DND-41 (cell line): ENCODE measurements around the gene PHLPP1.

Experiments
- ATAC-seq: fragments of 200-7000 bp; cut with Tn5 transposase; 3 replicates; pipeline ENCODE4 v1.9.1; 2021; ENCODE audit warnings: low read depth; ENCODE audit not compliant: insufficient read depth
- DNase-seq: peaks from one replicate; pipeline ENCODE4 v3.0.0-alpha.2; 2020
- H2AFZ ChIP-seq: 2 replicates; pipeline ENCODE4 v1.6.0; 2012; ENCODE audit warnings: low read depth, low read length
- H3K27ac ChIP-seq: 2 replicates; pipeline ENCODE4 v1.5.1; 2012; ENCODE audit warnings: low read length, inconsistent platforms
- H3K27me3 ChIP-seq: fragments of 200-600 bp; sonication (generic); 2 replicates; pipeline ENCODE4 v1.6.0; 2012; ENCODE audit warnings: low read length, mild to moderate bottlenecking, inconsistent platforms; ENCODE audit not compliant: insufficient read depth, poor library complexity
- H3K36me3 ChIP-seq: 2 replicates; pipeline ENCODE4 v1.5.1; 2012; ENCODE audit warnings: low read length, inconsistent platforms; ENCODE audit not compliant: insufficient read depth
- H3K4me1 ChIP-seq: 2 replicates; pipeline ENCODE4 v1.5.1; 2012; ENCODE audit warnings: mild to moderate bottlenecking, low read length; ENCODE audit not compliant: insufficient read depth
- H3K4me2 ChIP-seq: 2 replicates; pipeline ENCODE4 v1.6.0; 2012; ENCODE audit warnings: mild to moderate bottlenecking, moderate library complexity, low read length, inconsistent platforms; ENCODE audit not compliant: insufficient read depth
- H3K4me3 ChIP-seq, 2 experiments: fragments of 200-600 bp in 1 of 2; shearing (Covaris generic) in 1 of 2; 2 replicates each; pipeline ENCODE4 v1.5.1; 2012 to 2016; ENCODE audit warnings: inconsistent platforms in 2 of 2, low read length in 2 of 2, mild to moderate bottlenecking in 2 of 2, low read depth in 1 of 2, moderate library complexity in 1 of 2
- H3K79me2 ChIP-seq: 2 replicates; pipeline ENCODE4 v1.6.0; 2012; ENCODE audit warnings: low read length, inconsistent platforms; ENCODE audit not compliant: insufficient read depth
- H3K9ac ChIP-seq: 2 replicates; pipeline ENCODE4 v1.6.0; 2012; ENCODE audit warnings: low read depth, mild to moderate bottlenecking, inconsistent platforms, low read length, moderate library complexity
- H3K9me3 ChIP-seq: 2 replicates; pipeline ENCODE4 v1.5.1; 2012; ENCODE audit warnings: low read length, moderate library complexity, mild to moderate bottlenecking, inconsistent platforms; ENCODE audit not compliant: insufficient read depth, severe bottlenecking
- H4K20me1 ChIP-seq: 2 replicates; pipeline ENCODE4 v1.6.0; 2012; ENCODE audit warnings: low read length; ENCODE audit not compliant: insufficient read depth
- EZH2 ChIP-seq: IDR thresholded peaks from 3 replicates; pipeline ENCODE4 v1.6.1; 2012; ENCODE audit warnings: borderline replicate concordance, low read depth, mild to moderate bottlenecking, moderate library complexity, low read length, inconsistent platforms; ENCODE audit not compliant: severe bottlenecking
- TF ChIP-seq, protein P1 (sequence below): IDR thresholded peaks from 2 replicates; pipeline ENCODE4 v1.5.1; 2012; ENCODE audit warnings: borderline replicate concordance, low read length, moderate library complexity, mild to moderate bottlenecking; ENCODE audit not compliant: poor library complexity, severe bottlenecking; ENCODE audit errors: extremely low read depth

Gene PHLPP1

DNA sequence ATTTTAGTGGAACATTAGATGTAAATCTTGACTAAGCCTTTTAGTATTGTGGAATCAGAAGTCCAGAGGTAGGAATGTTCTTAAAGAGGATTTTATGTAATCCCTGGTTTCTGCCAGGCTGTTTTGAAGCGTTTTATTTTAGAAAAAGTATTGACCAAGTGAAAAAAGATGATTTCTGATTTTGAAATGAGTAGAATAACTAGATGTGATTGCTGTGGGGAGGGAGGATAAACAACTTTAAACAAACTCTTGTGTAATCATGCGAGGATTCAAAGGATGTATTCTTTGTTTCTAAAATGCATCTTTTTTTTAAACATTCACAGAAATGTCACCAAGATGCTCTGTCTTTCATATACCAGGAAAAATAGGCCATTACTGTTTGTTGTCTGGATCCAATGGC lies 53.9 kb downstream of the PHLPP1 start:
- H3K79me2 ChIP-seq = no peaks in the 10 kb centered on the region
- no peak overlapping the region for H3K27ac ChIP-seq
- H3K36me3 ChIP-seq = no peaks in the 10 kb centered on the region
- DNase-seq (no peak), ATAC-seq (no peak)
- H3K9ac ChIP-seq = no peak overlapping the region
- peaks cover 7% of the 10 kb centered on the region; the same call in 1 of the 2 replicates for H4K20me1 ChIP-seq
- no peaks in the 10 kb centered on the region for H3K9me3 ChIP-seq
- no peaks in the 10 kb centered on the region for H3K27me3 ChIP-seq
- no peak overlapping the region for H3K4me3 ChIP-seq
- no peak overlapping the region for H3K4me2 ChIP-seq
- no peaks in the 10 kb centered on the region for H3K4me1 ChIP-seq
- TF ChIP-seq, protein P1, sequence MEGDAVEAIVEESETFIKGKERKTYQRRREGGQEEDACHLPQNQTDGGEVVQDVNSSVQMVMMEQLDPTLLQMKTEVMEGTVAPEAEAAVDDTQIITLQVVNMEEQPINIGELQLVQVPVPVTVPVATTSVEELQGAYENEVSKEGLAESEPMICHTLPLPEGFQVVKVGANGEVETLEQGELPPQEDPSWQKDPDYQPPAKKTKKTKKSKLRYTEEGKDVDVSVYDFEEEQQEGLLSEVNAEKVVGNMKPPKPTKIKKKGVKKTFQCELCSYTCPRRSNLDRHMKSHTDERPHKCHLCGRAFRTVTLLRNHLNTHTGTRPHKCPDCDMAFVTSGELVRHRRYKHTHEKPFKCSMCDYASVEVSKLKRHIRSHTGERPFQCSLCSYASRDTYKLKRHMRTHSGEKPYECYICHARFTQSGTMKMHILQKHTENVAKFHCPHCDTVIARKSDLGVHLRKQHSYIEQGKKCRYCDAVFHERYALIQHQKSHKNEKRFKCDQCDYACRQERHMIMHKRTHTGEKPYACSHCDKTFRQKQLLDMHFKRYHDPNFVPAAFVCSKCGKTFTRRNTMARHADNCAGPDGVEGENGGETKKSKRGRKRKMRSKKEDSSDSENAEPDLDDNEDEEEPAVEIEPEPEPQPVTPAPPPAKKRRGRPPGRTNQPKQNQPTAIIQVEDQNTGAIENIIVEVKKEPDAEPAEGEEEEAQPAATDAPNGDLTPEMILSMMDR = no peak
- no peak for TF ChIP-seq EZH2
- H2AFZ ChIP-seq = no peak overlapping the region

DNA sequence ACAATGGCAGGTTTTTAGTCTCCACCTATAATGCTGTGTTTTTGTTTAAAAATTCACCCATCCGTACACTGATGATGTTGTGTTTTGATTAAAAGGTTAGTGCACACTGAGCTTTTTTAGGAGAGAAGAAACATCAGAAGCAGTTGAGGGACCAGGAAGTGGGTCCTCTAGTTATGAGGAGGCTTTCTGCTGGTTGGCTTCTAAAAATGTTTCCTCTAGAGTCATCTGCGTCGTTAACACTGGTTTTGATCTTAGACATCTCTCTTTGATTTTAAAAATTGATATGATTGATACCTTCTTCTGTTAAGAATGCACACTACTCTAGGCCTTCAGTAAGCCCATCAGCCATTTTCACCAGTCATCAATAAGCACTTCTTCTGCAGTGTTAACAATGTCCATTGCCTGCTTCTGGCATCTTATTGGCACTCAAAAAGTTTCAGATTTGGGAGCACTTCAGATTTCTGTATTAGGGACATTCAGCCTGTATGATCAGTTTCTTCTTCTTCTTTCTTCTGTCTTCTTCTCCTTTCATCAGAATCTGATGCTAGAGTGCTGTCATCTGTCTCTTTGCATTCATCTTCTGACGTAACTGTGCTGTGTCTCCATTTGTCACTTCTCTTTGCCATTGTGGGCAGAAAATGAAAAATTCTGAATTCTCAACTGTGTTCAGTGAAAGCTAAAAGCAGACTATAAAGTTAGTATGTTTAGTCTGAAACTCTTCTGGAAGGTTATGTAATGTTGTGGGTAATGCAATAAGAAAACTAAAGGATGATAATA lies 56.3 kb downstream of the PHLPP1 start:
- no peak overlapping the region for H2AFZ ChIP-seq

GRCh38 chr18:62772860-62773584 lies 57.7 kb downstream of the PHLPP1 start:
- Histone ChIP-seq H3K9ac (no peak overlapping the region), H3K4me3 (no peak overlapping the region), H3K9me3 (no peaks in the 10 kb centered on the region), H3K79me2 (no peaks in the 10 kb centered on the region), H2AFZ (no peak overlapping the region), H3K36me3 (no peaks in the 10 kb centered on the region), H3K4me2 (no peak overlapping the region), H3K27ac (no peak overlapping the region), H3K27me3 (no peaks in the 10 kb centered on the region), H3K4me1 (no peaks in the 10 kb centered on the region), H4K20me1 (0 out of 2 replicates have a peak, but pooled peaks cover 7% of the 10 kb centered on the region)
- no peak for TF ChIP-seq EZH2
- TF ChIP-seq, protein P1 = no peak
- no peak for DNase-seq
- no peak for ATAC-seq

More for the DNA sequence above, 56.3 kb downstream of the PHLPP1 start:
- Histone ChIP-seq H3K9me3 (no peaks in the 10 kb centered on the region), H3K27ac (no peak overlapping the region), H4K20me1 (0 out of 2 replicates have a peak, but pooled peaks cover 4% of the 10 kb centered on the region), H3K9ac (no peak overlapping the region), H3K36me3 (no peaks in the 10 kb centered on the region), H3K4me2 (no peak overlapping the region), H3K4me1 (no peaks in the 10 kb centered on the region), H3K4me3 (no peak overlapping the region), H3K79me2 (no peaks in the 10 kb centered on the region), H3K27me3 (no peaks in the 10 kb centered on the region)
- TF ChIP-seq, protein P1 = no peak
- no peak for TF ChIP-seq EZH2
- ATAC-seq = no peak
- no peak for DNase-seq
